ENCODE results near the gene GPR15. TPM values are rescaled to one million over a fixed set of nuclear protein-coding genes. Genes with fewer than 3 reads are reported as not detected.

GPR15 gene
- total and polyA plus RNA-seq, 9 donors, result 0.19 TPM; not detected in 8

GRCh38 chr3:98529856-98530459, 1.8 kb upstream of the GPR15 start:
- 92% methylated on average over 4 of the region's 8 CpGs for WGBS (ENCODE audit: insufficient coverage)
- no peak overlapping the region for H3K27ac ChIP-seq (ENCODE audit: low read length)
- H3K4me3 ChIP-seq (ENCODE audit: low read length), result no peak overlapping the region
- peaks cover 4% of the 10 kb centered on the region for H3K27me3 ChIP-seq (ENCODE audit: control insufficient read depth, insufficient read depth, low read length)
- H3K9me3 ChIP-seq (replicated peaks; ENCODE audit: control insufficient read depth, low read depth, low read length), result no peaks in the 10 kb centered on the region
- no peaks in the 10 kb centered on the region for H3K4me1 ChIP-seq (ENCODE audit: control insufficient read depth, insufficient read depth, low read length)
- no peak for DNase-seq
- no peaks in the 10 kb centered on the region for H3K36me3 ChIP-seq (ENCODE audit: control insufficient read depth, insufficient read depth, low read length)

- Histone ChIP-seq H3K4me1 (ENCODE audit: control insufficient read depth, insufficient read depth, low read length) (no peaks in the 10 kb centered on the region), H3K9me3 (replicated peaks; ENCODE audit: control insufficient read depth, low read depth, low read length) (no peaks in the 10 kb centered on the region), H3K36me3 (ENCODE audit: control insufficient read depth, insufficient read depth, low read length) (no peaks in the 10 kb centered on the region), H3K27ac (ENCODE audit: low read length) (no peak overlapping the region), H3K27me3 (ENCODE audit: control insufficient read depth, insufficient read depth, low read length) (peaks cover 4% of the 10 kb centered on the region), H3K4me3 (ENCODE audit: low read length) (no peak overlapping the region)
- no peak for DNase-seq
- no CpG with 5 or more reads among the region's 2 CpGs for WGBS (ENCODE audit: insufficient coverage)
Observed at GRCh38 chr3:98530676-98531075, 1.1 kb upstream of the GPR15 start.

- Histone ChIP-seq H3K27ac (ENCODE audit: low read length) (no peak overlapping the region), H3K36me3 (ENCODE audit: control insufficient read depth, insufficient read depth, low read length) (no peaks in the 10 kb centered on the region), H3K9me3 (replicated peaks; ENCODE audit: control insufficient read depth, low read depth, low read length) (no peaks in the 10 kb centered on the region), H3K4me1 (ENCODE audit: control insufficient read depth, insufficient read depth, low read length) (no peaks in the 10 kb centered on the region), H3K27me3 (ENCODE audit: control insufficient read depth, insufficient read depth, low read length) (peaks cover 4% of the 10 kb centered on the region), H3K4me3 (ENCODE audit: low read length) (no peak overlapping the region)
- WGBS (ENCODE audit: insufficient coverage), result 85% methylated on average over 5 of the region's 5 CpGs
- DNase-seq, result no peak
Observed at GRCh38 chr3:98532275-98532637, 478 bp downstream of the GPR15 start.

GRCh38 chr3:98532709-98533571, 1.2 kb downstream of the GPR15 start:
- H3K36me3 ChIP-seq (ENCODE audit: control insufficient read depth, insufficient read depth, low read length), result no peaks in the 10 kb centered on the region
- no peak for DNase-seq

GRCh38 chr3:98534168-98534567, 2.4 kb downstream of the GPR15 start:
- no peaks in the 10 kb centered on the region for H3K9me3 ChIP-seq (replicated peaks; ENCODE audit: control insufficient read depth, low read depth, low read length)
- H3K36me3 ChIP-seq (ENCODE audit: control insufficient read depth, insufficient read depth, low read length), result no peaks in the 10 kb centered on the region
- no CpG with 5 or more reads among the region's 2 CpGs for WGBS (ENCODE audit: insufficient coverage)
- no peaks in the 10 kb centered on the region for H3K4me1 ChIP-seq (ENCODE audit: control insufficient read depth, insufficient read depth, low read length)
- no peak overlapping the region for H3K27ac ChIP-seq (ENCODE audit: low read length)
- no peak for DNase-seq
- peaks cover 4% of the 10 kb centered on the region for H3K27me3 ChIP-seq (ENCODE audit: control insufficient read depth, insufficient read depth, low read length)
- H3K4me3 ChIP-seq (ENCODE audit: low read length), result no peak overlapping the region

More at GRCh38 chr3:98532709-98533571, 1.2 kb downstream of the GPR15 start:
- H3K27me3 ChIP-seq (ENCODE audit: control insufficient read depth, insufficient read depth, low read length), result peaks cover 4% of the 10 kb centered on the region
- no peaks in the 10 kb centered on the region for H3K9me3 ChIP-seq (replicated peaks; ENCODE audit: control insufficient read depth, low read depth, low read length)
- no peak overlapping the region for H3K4me3 ChIP-seq (ENCODE audit: low read length)
- no peaks in the 10 kb centered on the region for H3K4me1 ChIP-seq (ENCODE audit: control insufficient read depth, insufficient read depth, low read length)
- no peak overlapping the region for H3K27ac ChIP-seq (ENCODE audit: low read length)
- whole genome bisulfite sequencing (ENCODE audit: insufficient coverage), result 50% methylated on average over 1 of the region's 6 CpGs

- no peak for DNase-seq
- Histone ChIP-seq H3K27ac (ENCODE audit: low read length) (no peak overlapping the region), H3K4me3 (ENCODE audit: low read length) (no peak overlapping the region), H3K4me1 (ENCODE audit: control insufficient read depth, insufficient read depth, low read length) (no peaks in the 10 kb centered on the region), H3K27me3 (ENCODE audit: control insufficient read depth, insufficient read depth, low read length) (peaks cover 4% of the 10 kb centered on the region), H3K36me3 (ENCODE audit: control insufficient read depth, insufficient read depth, low read length) (no peaks in the 10 kb centered on the region), H3K9me3 (replicated peaks; ENCODE audit: control insufficient read depth, low read depth, low read length) (no peaks in the 10 kb centered on the region)
- no CpG with 5 or more reads among the region's 1 CpG for WGBS (ENCODE audit: insufficient coverage)
Observed at GRCh38 chr3:98534734-98535133, 3.0 kb downstream of the GPR15 start.

GRCh38 chr3:98536456-98537017, 4.8 kb downstream of the GPR15 start:
- Histone ChIP-seq H3K27ac (ENCODE audit: low read length) (no peak overlapping the region), H3K4me1 (ENCODE audit: control insufficient read depth, insufficient read depth, low read length) (no peaks in the 10 kb centered on the region), H3K4me3 (ENCODE audit: low read length) (no peak overlapping the region), H3K9me3 (replicated peaks; ENCODE audit: control insufficient read depth, low read depth, low read length) (no peaks in the 10 kb centered on the region), H3K27me3 (ENCODE audit: control insufficient read depth, insufficient read depth, low read length) (no peaks in the 10 kb centered on the region), H3K36me3 (ENCODE audit: control insufficient read depth, insufficient read depth, low read length) (no peaks in the 10 kb centered on the region)
- no peak for DNase-seq
- no CpG with 5 or more reads among the region's 6 CpGs for WGBS (ENCODE audit: insufficient coverage)

- no CpG with 5 or more reads among the region's 3 CpGs for WGBS (ENCODE audit: insufficient coverage)
- Histone ChIP-seq H3K27ac (ENCODE audit: low read length) (no peak overlapping the region), H3K4me3 (ENCODE audit: low read length) (no peak overlapping the region), H3K9me3 (replicated peaks; ENCODE audit: control insufficient read depth, low read depth, low read length) (no peaks in the 10 kb centered on the region), H3K27me3 (ENCODE audit: control insufficient read depth, insufficient read depth, low read length) (no peaks in the 10 kb centered on the region), H3K4me1 (ENCODE audit: control insufficient read depth, insufficient read depth, low read length) (no peaks in the 10 kb centered on the region), H3K36me3 (ENCODE audit: control insufficient read depth, insufficient read depth, low read length) (no peaks in the 10 kb centered on the region)
- DNase-seq, result peak; percentile 21
Observed at GRCh38 chr3:98540346-98540745, 8.6 kb downstream of the GPR15 start.

GRCh38 chr3:98541695-98542094, 9.9 kb downstream of the GPR15 start:
- no peaks in the 10 kb centered on the region for H3K4me1 ChIP-seq (ENCODE audit: control insufficient read depth, insufficient read depth, low read length)
- no peak overlapping the region for H3K27ac ChIP-seq (ENCODE audit: low read length)
- WGBS (ENCODE audit: insufficient coverage), result no CpG with 5 or more reads among the region's 1 CpG
- no peak overlapping the region for H3K4me3 ChIP-seq (ENCODE audit: low read length)
- no peaks in the 10 kb centered on the region for H3K27me3 ChIP-seq (ENCODE audit: control insufficient read depth, insufficient read depth, low read length)
- no peaks in the 10 kb centered on the region for H3K36me3 ChIP-seq (ENCODE audit: control insufficient read depth, insufficient read depth, low read length)
- DNase-seq, result no peak
- no peaks in the 10 kb centered on the region for H3K9me3 ChIP-seq (replicated peaks; ENCODE audit: control insufficient read depth, low read depth, low read length)

- Histone ChIP-seq H3K4me3 (ENCODE audit: low read length) (no peak overlapping the region), H3K4me1 (ENCODE audit: control insufficient read depth, insufficient read depth, low read length) (no peaks in the 10 kb centered on the region), H3K27me3 (ENCODE audit: control insufficient read depth, insufficient read depth, low read length) (no peaks in the 10 kb centered on the region), H3K27ac (ENCODE audit: low read length) (no peak overlapping the region), H3K9me3 (replicated peaks; ENCODE audit: control insufficient read depth, low read depth, low read length) (no peaks in the 10 kb centered on the region), H3K36me3 (ENCODE audit: control insufficient read depth, insufficient read depth, low read length) (no peaks in the 10 kb centered on the region)
- no peak for DNase-seq
- WGBS (ENCODE audit: insufficient coverage), result no CpG with 5 or more reads among the region's 1 CpG
Observed at GRCh38 chr3:98542623-98543022, 10.8 kb downstream of the GPR15 start.

Data from muscle of leg (tissue), 11 donors.